GM12878 (cell line): ENCODE data around the gene ARAP1. TPM values are rescaled to one million over a fixed set of nuclear protein-coding genes. Genes with fewer than 3 reads are reported as not detected.

Source experiments
- ATAC-seq: fragments of 200-7000 bp; cut with Tn5 transposase; 3 replicates; pipeline ENCODE4 v1.9.1; 2020; ENCODE audit warnings: mild to moderate bottlenecking, moderate library complexity
- BruUV-seq: library from RNA; stranded (reverse); fragments of 400-500 nt; replicated peaks from 2 replicates; lab custom pipeline; 2021; lab: Mats Ljungman, UMichigan
- CTCF ChIA-PET: fragments of 300-600 bp; sonication (Branson Sonifier 250); formaldehyde crosslinking; extraction: SDS; loops from one replicate; lab custom pipeline; 2021; ENCODE audit warnings: inconsistent platforms; lab: Yijun Ruan, JAX
- POLR2A ChIA-PET: fragments of 350-600 bp; formaldehyde crosslinking; extraction: SDS; loops from one replicate; lab custom pipeline; 2021; ENCODE audit warnings: inconsistent platforms; lab: Charles Lee
- RAD21 ChIA-PET: fragments of 300-600 bp; sonication (Branson Sonifier 250); formaldehyde crosslinking; loops from one replicate; lab custom pipeline; 2023; ENCODE audit warnings: antibody characterized with exemption; ENCODE audit not compliant: unreplicated experiment; lab: Charles Lee
- SMC1A ChIA-PET: fragments of 300-600 bp; sonication (Branson Sonifier 250); formaldehyde crosslinking; loops from one replicate; lab custom pipeline; 2023; ENCODE audit not compliant: unreplicated experiment, uncharacterized antibody; lab: Charles Lee
- DNase-seq: peaks from one replicate; pipeline ENCODE4 v3.0.0-alpha.2; 2011; ENCODE audit warnings: low read depth, low spot score
- FAIRE-seq: peaks from 3 replicates; lab custom pipeline; 2011; peaks lifted over from hg19 to GRCh38; lab: Jason Lieb, UNC
- H2AFZ ChIP-seq: 2 replicates; pipeline ENCODE4 v1.6.0; 2011; ENCODE audit warnings: low read depth, low read length, control low read depth; ENCODE audit not compliant: control insufficient read depth
- H3K27ac ChIP-seq: 2 replicates; pipeline ENCODE4 v1.5.1; 2011; ENCODE audit warnings: control low read depth; ENCODE audit not compliant: control insufficient read depth, insufficient read depth
- H3K27me3 ChIP-seq, 2 experiments: replicated peaks in 1 of 2; 2 replicates each; pipeline versions ENCODE4 v1.6.0 to v1.6.1; 2011; ENCODE audit warnings: low read length in 1 of 2; ENCODE audit not compliant: control insufficient read depth in 2 of 2, insufficient read depth in 2 of 2
- H3K36me3 ChIP-seq, 2 experiments: 2 replicates each; pipeline ENCODE4 v1.5.1; 2011; ENCODE audit warnings: low read length in 1 of 2; ENCODE audit not compliant: control insufficient read depth in 2 of 2, insufficient read depth in 2 of 2
- H3K4me1 ChIP-seq: 2 replicates; pipeline ENCODE4 v1.6.1; 2011; ENCODE audit warnings: mild to moderate bottlenecking, low read length, moderate library complexity, mixed read lengths; ENCODE audit not compliant: control insufficient read depth, insufficient read depth
- H3K4me2 ChIP-seq: 2 replicates; pipeline ENCODE4 v1.6.0; 2011; ENCODE audit warnings: control low read depth; ENCODE audit not compliant: control insufficient read depth, insufficient read depth
- H3K4me3 ChIP-seq: fragments of 200-600 bp; sonication (generic); 2 replicates; pipeline ENCODE4 v1.5.1; 2016
- H3K79me2 ChIP-seq: 2 replicates; pipeline ENCODE4 v1.6.0; 2011; ENCODE audit warnings: low read length; ENCODE audit not compliant: control insufficient read depth, insufficient read depth
- H3K9ac ChIP-seq: 2 replicates; pipeline ENCODE4 v1.8.0; 2011; ENCODE audit warnings: low read length, control low read depth, mixed read lengths; ENCODE audit not compliant: control insufficient read depth, insufficient read depth
- H3K9me3 ChIP-seq: replicated peaks from 3 replicates; pipeline ENCODE4 v1.5.1; 2011; ENCODE audit warnings: mild to moderate bottlenecking, low read length; ENCODE audit not compliant: control insufficient read depth, insufficient read depth
- H4K20me1 ChIP-seq: 2 replicates; pipeline ENCODE4 v1.6.0; 2011; ENCODE audit not compliant: control insufficient read depth, insufficient read depth
- BMI1 ChIP-seq: fragments of 450-650 bp; IDR thresholded peaks from 2 replicates; pipeline ENCODE4 v1.6.1; 2016; ENCODE audit warnings: mild to moderate bottlenecking, moderate library complexity, borderline replicate concordance
- EGR1 ChIP-seq, 2 experiments: IDR thresholded peaks; 1 replicate in 1 of 2; 2 replicates in 1 of 2; pipeline ENCODE4 v1.6.1; 2011 to 2012; ENCODE audit warnings: low read depth in 2 of 2, low read length in 2 of 2, borderline replicate concordance in 1 of 2, mild to moderate bottlenecking in 1 of 2, moderate library complexity in 1 of 2
- EP300 ChIP-seq, 2 experiments: fragments of 150-350 bp in 1 of 2; IDR thresholded peaks; 2 replicates each; pipeline ENCODE4 v1.6.1; 2011 to 2012; ENCODE audit warnings: low read depth in 2 of 2, low read length in 2 of 2, borderline replicate concordance in 1 of 2, improper control_type of control experiment in 1 of 2, inconsistent platforms in 1 of 2; ENCODE audit not compliant: control insufficient read depth in 1 of 2
- FOXK2 ChIP-seq: fragments of 450-650 bp; IDR thresholded peaks from 2 replicates; pipeline ENCODE4 v1.6.1; 2017; ENCODE audit warnings: mild to moderate bottlenecking, moderate library complexity
- GABPA ChIP-seq: IDR thresholded peaks from 2 replicates; pipeline ENCODE4 v1.6.1; 2014; ENCODE audit warnings: antibody characterized with exemption, low read depth, mild to moderate bottlenecking, inconsistent platforms
- MTA3 ChIP-seq: IDR thresholded peaks from 2 replicates; pipeline ENCODE4 v1.6.1; 2012; ENCODE audit warnings: low read length, inconsistent platforms, borderline replicate concordance
- MYC ChIP-seq: IDR thresholded peaks from 2 replicates; pipeline ENCODE4 v1.6.1; 2011; ENCODE audit warnings: mild to moderate bottlenecking, low read length, moderate library complexity, inconsistent platforms; ENCODE audit not compliant: insufficient read depth, insufficient replicate concordance, insufficient read length, severe bottlenecking
- POLR2A ChIP-seq: IDR thresholded peaks from 2 replicates; pipeline ENCODE4 v1.6.1; 2011; ENCODE audit warnings: low read depth, mild to moderate bottlenecking, low read length
- POU2F2 ChIP-seq: IDR thresholded peaks from 3 replicates; pipeline ENCODE4 v1.6.1; 2011; ENCODE audit warnings: low read depth, mild to moderate bottlenecking, low read length, borderline replicate concordance
- SIN3A ChIP-seq: IDR thresholded peaks from 2 replicates; pipeline ENCODE4 v1.6.1; 2012; ENCODE audit warnings: low read depth, low read length, improper control_type of control experiment
- YBX1 ChIP-seq: fragments of 450-650 bp; IDR thresholded peaks from 2 replicates; pipeline ENCODE4 v1.6.1; 2016; ENCODE audit warnings: antibody characterized with exemption
- ZNF274 ChIP-seq: IDR thresholded peaks from one replicate; pipeline ENCODE4 v1.8.0; 2011; ENCODE audit not compliant: insufficient read length, insufficient read depth
- WGBS: methylation state at CpG from one replicate; pipeline ENCODE4 v1.1.6; 2016; ENCODE audit warnings: low lambda C conversion rate; ENCODE audit not compliant: insufficient replicate concordance, insufficient coverage; ENCODE audit errors: missing lambda C conversion rate; 5-methylcytosine and 5-hydroxymethylcytosine counted together
- in situ Hi-C: fragments of 300-500 bp; cut with MboI; formaldehyde crosslinking; loops from 9 replicates; pipeline ENCODE4 v1.14.3; 2018; ENCODE audit warnings: mixed read lengths
- intact Hi-C: fragments of 100-400 bp; cut with micrococcal nuclease; formaldehyde crosslinking; loops from one replicate; pipeline ENCODE4 v1.14.2; 2022; ENCODE audit not compliant: unreplicated experiment
- polyA plus RNA-seq, 11 experiments: library from polyadenylated mRNA; depleted of rRNA in 4 of 11; unstranded in 6 of 11; stranded (reverse) in 5 of 11; fragments of >200 nt; fragmentation: Nextera tagmentation in 4 of 11; fragmentation: Illumina TruSeq in 1 of 11; extraction: Ambion mirVana in 4 of 11; extraction: Trizol in 1 of 11; gene quantifications; 1 replicate in 1 of 11; 2 replicates in 10 of 11; pipeline versions ENCODE4 v1.2.1 to v1.2.3, GENCODE V29; 2011 to 2016; ENCODE audit warnings: inconsistent platforms in 2 of 11, missing spikeins in 2 of 11, low read depth in 1 of 11
- total RNA-seq, 4 experiments: library from RNA; depleted of rRNA in 3 of 4; stranded (reverse); fragments of >200 nt in 3 of 4; fragmentation: Illumina TruSeq in 1 of 4; extraction: Trizol in 1 of 4; gene quantifications; 2 replicates each; pipeline versions ENCODE4 v1.2.1 to v1.2.3, GENCODE V29; 2013 to 2021

ARAP1 gene
- total and polyA plus RNA-seq, 10 of the 15 experiments (the other 5 are each of a cell fraction or from before 2014, with no cell fraction given): 0.55 to 102 (median 51.0) TPM

DNA sequence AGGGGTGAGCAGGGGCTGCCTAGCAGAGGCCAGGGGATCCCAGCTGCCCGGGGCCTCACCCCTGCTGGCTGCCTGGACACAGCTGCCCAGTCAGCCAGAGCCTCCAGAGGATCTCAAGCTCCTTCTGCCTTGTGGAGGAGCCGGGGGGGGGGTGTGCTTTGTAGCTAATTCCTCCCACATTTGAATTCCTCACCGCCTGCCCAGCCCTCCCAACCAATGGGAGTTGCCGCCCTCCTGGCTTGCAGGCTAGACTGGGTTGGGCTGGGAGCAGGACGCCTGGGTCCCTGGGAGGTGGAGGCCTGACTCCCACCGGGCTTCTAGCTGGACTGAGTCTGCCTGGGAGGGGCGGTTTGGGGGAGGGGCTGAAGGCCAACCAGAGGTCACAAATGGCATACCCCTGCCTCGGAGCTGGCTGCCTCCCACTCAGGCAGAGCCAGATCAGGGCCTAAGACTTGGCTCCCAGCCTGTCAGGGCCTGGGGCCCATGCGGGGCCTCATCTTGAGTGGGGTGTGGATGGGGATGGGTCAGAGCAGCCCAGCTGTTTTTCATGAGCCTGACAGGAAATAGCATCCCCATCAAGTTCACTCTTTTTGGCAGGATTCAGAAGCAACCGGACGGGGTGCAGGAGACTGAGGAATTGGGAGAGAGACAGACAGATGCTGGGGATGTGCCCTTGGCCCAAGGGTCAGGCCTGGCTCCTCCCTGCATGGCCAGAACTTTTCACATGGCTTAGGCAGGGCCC is 48.8 kb downstream of the ARAP1 start:
- H3K4me2 ChIP-seq: no peak overlapping the region
- ATAC-seq (no peak), DNase-seq (no peak), FAIRE-seq (no peak)
- POLR2A ChIA-PET: interaction anchor here (0.6 kb wide), 3 partner anchors 14 to 442 kb away, joined by 3 to 6 read pairs (median 4); no protein-coding TSS in a partner anchor
- no peaks in the 10 kb centered on the region for H3K27me3 ChIP-seq
- 91% methylated on average over 11 of the region's 11 CpGs for WGBS
- H3K9me3 ChIP-seq: no peaks in the 10 kb centered on the region
- TF ChIP-seq FOXK2 (no peak), SIN3A (no peak), MYC (no peak), POU2F2 (no peak), EGR1 (IDR thresholded peaks at IDR 0.05; ENCODE audit: borderline replicate concordance in 1 of 2, low read depth in 2 of 2, low read length in 2 of 2) (no peak), GABPA (no peak), MTA3 (no peak), ZNF274 (no peak), EP300 (IDR thresholded peaks at IDR 0.05; ENCODE audit: borderline replicate concordance in 1 of 2, control insufficient read depth in 1 of 2, low read depth in 2 of 2, low read length in 2 of 2) (no peak), POLR2A (no peak; the same call in 1 of the 2 replicates), YBX1 (no peak), BMI1 (no peak)
- no peak overlapping the region for H3K4me3 ChIP-seq
- RAD21 ChIA-PET: interaction anchor here (1.0 to 1.4 kb wide), 2 partner anchors 16 to 90 kb away, joined by 3 read pairs; no protein-coding TSS in a partner anchor
- H3K4me1 ChIP-seq: peaks cover 8% of the 10 kb centered on the region
- SMC1A ChIA-PET: interaction anchor here (1.2 kb wide), 1 partner anchor 89 kb away, joined by 4 read pairs; no protein-coding TSS in a partner anchor
- no peaks in the 10 kb centered on the region for H4K20me1 ChIP-seq
- H3K9ac ChIP-seq: no peak overlapping the region
- H3K36me3 ChIP-seq: peaks cover 42 to 56% of the 10 kb centered on the region in 2 experiments
- no TSS peak for BruUV-seq
- CTCF ChIA-PET: interaction anchor here (0.5 to 1.7 kb wide), 4 partner anchors 19 to 912 kb away, joined by 3 to 7 read pairs (median 4); partner anchors contain the start of gene STARD10
- in situ Hi-C loops: no loop called here
- H3K79me2 ChIP-seq: no peaks in the 10 kb centered on the region
- H3K27ac ChIP-seq: no peak overlapping the region
- intact Hi-C loops: no loop called here
- no peak overlapping the region for H2AFZ ChIP-seq
